Measurements from ENCODE around the gene RSBN1L.
"Not testable (repeated sequence)": the region's sequence is repeated elsewhere in the genome, so short reads cannot be mapped to it uniquely, and the experiment has no call there.

The RSBN1L gene

GRCh38 chr7:77696057-77696642 lies at the start of gene RSBN1L:
TSS of gene RSBN1L (plus strand) at chr7:77696459. CDS start at chr7:77696470, 11 bp downstream.
- DNase-seq (ENCODE audit: low read depth in 2 of 2, low spot score in 1 of 2) = peak; percentile 92 to 96

GRCh38 chr7:77648742-77649338 lies 47.4 kb upstream of the RSBN1L start:
- DNase-seq (ENCODE audit: low read depth in 2 of 2, low spot score in 1 of 2) = no peak

- no peak for DNase-seq (ENCODE audit: low read depth in 2 of 2, low spot score in 1 of 2)
These were observed 46.4 kb upstream of the RSBN1L start for GRCh38 chr7:77649716-77650349.

GRCh38 chr7:77651575-77652162 lies 44.6 kb upstream of the RSBN1L start:
- no peak for DNase-seq (ENCODE audit: low read depth in 2 of 2, low spot score in 1 of 2)

GRCh38 chr7:77652826-77653225 lies 43.4 kb upstream of the RSBN1L start:
- not testable (repeated sequence) for DNase-seq (ENCODE audit: low read depth in 2 of 2, low spot score in 1 of 2)

- DNase-seq (ENCODE audit: low read depth in 2 of 2, low spot score in 1 of 2) = no peak
These were observed 42.7 kb upstream of the RSBN1L start for GRCh38 chr7:77653572-77653971.

- no peak for DNase-seq (ENCODE audit: low read depth in 2 of 2, low spot score in 1 of 2)
These were observed 40.9 kb upstream of the RSBN1L start for GRCh38 chr7:77655356-77655755.

GRCh38 chr7:77655836-77656455 lies 40.3 kb upstream of the RSBN1L start:
- DNase-seq (ENCODE audit: low read depth in 2 of 2, low spot score in 1 of 2) = no peak

- no peak for DNase-seq (ENCODE audit: low read depth in 2 of 2, low spot score in 1 of 2)
These were observed 38.6 kb upstream of the RSBN1L start for GRCh38 chr7:77657427-77658224.

- no peak for DNase-seq (ENCODE audit: low read depth in 2 of 2, low spot score in 1 of 2)
These were observed 37.3 kb upstream of the RSBN1L start for GRCh38 chr7:77658928-77659327.

GRCh38 chr7:77661816-77662215 lies 34.4 kb upstream of the RSBN1L start:
- no peak for DNase-seq (ENCODE audit: low read depth in 2 of 2, low spot score in 1 of 2)

GRCh38 chr7:77662869-77663268 lies 33.4 kb upstream of the RSBN1L start:
- DNase-seq (ENCODE audit: low read depth in 2 of 2, low spot score in 1 of 2) = no peak

- no peak for DNase-seq (ENCODE audit: low read depth in 2 of 2, low spot score in 1 of 2)
These were observed 31.5 kb upstream of the RSBN1L start for GRCh38 chr7:77664715-77665114.

- DNase-seq (ENCODE audit: low read depth in 2 of 2, low spot score in 1 of 2) = no peak
These were observed 31.1 kb upstream of the RSBN1L start for GRCh38 chr7:77665161-77665560.

GRCh38 chr7:77667459-77668086 lies 28.7 kb upstream of the RSBN1L start:
- DNase-seq (ENCODE audit: low read depth in 2 of 2, low spot score in 1 of 2) = no peak

GRCh38 chr7:77674878-77675277 lies 21.4 kb upstream of the RSBN1L start:
- DNase-seq (ENCODE audit: low read depth in 2 of 2, low spot score in 1 of 2) = no peak

GRCh38 chr7:77679608-77680007 lies 16.7 kb upstream of the RSBN1L start:
- DNase-seq (ENCODE audit: low read depth in 2 of 2, low spot score in 1 of 2) = no peak

GRCh38 chr7:77680266-77680665 lies 16.0 kb upstream of the RSBN1L start:
- DNase-seq (ENCODE audit: low read depth in 2 of 2, low spot score in 1 of 2) = no peak

- DNase-seq (ENCODE audit: low read depth in 2 of 2, low spot score in 1 of 2) = no peak
These were observed 12.2 kb upstream of the RSBN1L start for GRCh38 chr7:77684030-77684429.

GRCh38 chr7:77685233-77685632 lies 11.0 kb upstream of the RSBN1L start:
- no peak for DNase-seq (ENCODE audit: low read depth in 2 of 2, low spot score in 1 of 2)

Data from stimulated activated CD8-positive, alpha-beta memory T cell treated with anti-CD3 and anti-CD28 coated beads, Interleukin-4, amount 100 ng/mL, for 1 hour (primary cell).